ENCODE results near the gene TMTC4.

DNA sequence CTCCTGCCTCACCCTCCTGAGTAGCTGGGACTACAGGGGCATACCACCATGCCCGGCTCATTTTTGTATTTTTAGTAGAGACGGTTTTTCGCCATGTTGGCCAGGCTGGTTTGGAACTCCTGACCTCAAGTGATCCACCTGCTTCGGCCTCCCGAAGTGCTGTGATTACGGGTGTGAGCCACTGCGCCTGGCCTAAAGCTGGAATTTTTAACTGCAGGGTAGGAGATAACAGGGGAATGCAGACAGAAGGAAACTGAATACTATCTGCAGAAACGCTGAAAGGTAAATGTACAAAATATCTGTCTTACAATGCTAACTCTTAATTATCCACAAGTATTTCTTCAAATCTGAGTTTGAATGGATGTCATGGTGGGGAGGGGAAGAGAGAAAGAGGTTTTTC lies 13.8 kb downstream of the TMTC4 start:
- TF ChIP-seq, protein P1, sequence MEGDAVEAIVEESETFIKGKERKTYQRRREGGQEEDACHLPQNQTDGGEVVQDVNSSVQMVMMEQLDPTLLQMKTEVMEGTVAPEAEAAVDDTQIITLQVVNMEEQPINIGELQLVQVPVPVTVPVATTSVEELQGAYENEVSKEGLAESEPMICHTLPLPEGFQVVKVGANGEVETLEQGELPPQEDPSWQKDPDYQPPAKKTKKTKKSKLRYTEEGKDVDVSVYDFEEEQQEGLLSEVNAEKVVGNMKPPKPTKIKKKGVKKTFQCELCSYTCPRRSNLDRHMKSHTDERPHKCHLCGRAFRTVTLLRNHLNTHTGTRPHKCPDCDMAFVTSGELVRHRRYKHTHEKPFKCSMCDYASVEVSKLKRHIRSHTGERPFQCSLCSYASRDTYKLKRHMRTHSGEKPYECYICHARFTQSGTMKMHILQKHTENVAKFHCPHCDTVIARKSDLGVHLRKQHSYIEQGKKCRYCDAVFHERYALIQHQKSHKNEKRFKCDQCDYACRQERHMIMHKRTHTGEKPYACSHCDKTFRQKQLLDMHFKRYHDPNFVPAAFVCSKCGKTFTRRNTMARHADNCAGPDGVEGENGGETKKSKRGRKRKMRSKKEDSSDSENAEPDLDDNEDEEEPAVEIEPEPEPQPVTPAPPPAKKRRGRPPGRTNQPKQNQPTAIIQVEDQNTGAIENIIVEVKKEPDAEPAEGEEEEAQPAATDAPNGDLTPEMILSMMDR (conservative IDR thresholded peaks at IDR 0.05; ENCODE audit: low read depth, low read length): no peak
- TF ChIP-seq POLR2A (IDR thresholded peaks at IDR 0.05; ENCODE audit: low read depth, low read length) (no peak), BHLHE40 (IDR thresholded peaks at IDR 0.05; ENCODE audit: low read depth, low read length) (no peak), RFX5 (IDR thresholded peaks at IDR 0.05; ENCODE audit: low read depth, low read length) (no peak), RAD21 (IDR thresholded peaks at IDR 0.05; ENCODE audit: low read length) (no peak), MAZ (IDR thresholded peaks at IDR 0.05; ENCODE audit: borderline replicate concordance, low read depth, low read length) (no peak), CEBPB (IDR thresholded peaks at IDR 0.05; ENCODE audit: low read depth, low read length) (no peak), RCOR1 (IDR thresholded peaks at IDR 0.05; ENCODE audit: insufficient replicate concordance, low read length) (no peak)
- TF ChIP-seq, protein P2, sequence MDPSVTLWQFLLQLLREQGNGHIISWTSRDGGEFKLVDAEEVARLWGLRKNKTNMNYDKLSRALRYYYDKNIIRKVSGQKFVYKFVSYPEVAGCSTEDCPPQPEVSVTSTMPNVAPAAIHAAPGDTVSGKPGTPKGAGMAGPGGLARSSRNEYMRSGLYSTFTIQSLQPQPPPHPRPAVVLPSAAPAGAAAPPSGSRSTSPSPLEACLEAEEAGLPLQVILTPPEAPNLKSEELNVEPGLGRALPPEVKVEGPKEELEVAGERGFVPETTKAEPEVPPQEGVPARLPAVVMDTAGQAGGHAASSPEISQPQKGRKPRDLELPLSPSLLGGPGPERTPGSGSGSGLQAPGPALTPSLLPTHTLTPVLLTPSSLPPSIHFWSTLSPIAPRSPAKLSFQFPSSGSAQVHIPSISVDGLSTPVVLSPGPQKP (IDR thresholded peaks at IDR 0.05; ENCODE audit: borderline replicate concordance, low read depth, low read length): no peak

All from IMR-90 (cell line).